Transverse colon (tissue), 3 donors: ENCODE measurements around the gene MPZL3.

Source experiments
- CTCF ChIP-seq, 5 experiments: fragments of 200-600 bp in 3 of 5; fragments of 450-650 bp in 2 of 5; sonication (generic) in 3 of 5; IDR thresholded peaks; 1 replicate in 2 of 5; 2 replicates in 3 of 5; pipeline ENCODE4 v1.5.1; 2016 to 2017; ENCODE audit warnings: antibody characterized with exemption in 5 of 5, inconsistent platforms in 3 of 5, mild to moderate bottlenecking in 2 of 5, moderate library complexity in 1 of 5
- POLR2A ChIP-seq: fragments of 450-650 bp; IDR thresholded peaks from one replicate; pipeline ENCODE4 v1.6.1; 2016; ENCODE audit warnings: antibody characterized with exemption, mild to moderate bottlenecking, moderate library complexity

- TF ChIP-seq CTCF (IDR thresholded peaks at IDR 0.05) (no peak), POLR2A (no peak)
Observed at GRCh38 chr11:118194835-118195627, 57.1 kb downstream of the MPZL3 start.
